IMR-90 (cell line): ENCODE results near the gene GRIK1. TPM values are rescaled to one million over a fixed set of nuclear protein-coding genes. Genes with fewer than 3 reads are reported as not detected.

ENCODE experiments used
- ATAC-seq: fragments of 200-7000 bp; cut with Tn5 transposase; 2 replicates; pipeline ENCODE4 v1.9.1; 2020; ENCODE audit warnings: low read depth, mild to moderate bottlenecking, moderate library complexity
- BruUV-seq: library from RNA; stranded (reverse); fragments of 400-500 nt; replicated peaks from 2 replicates; lab custom pipeline; 2021; lab: Mats Ljungman, UMichigan
- CTCF ChIA-PET: fragments of 300-600 bp; formaldehyde crosslinking; extraction: SDS; loops from one replicate; lab custom pipeline; 2021; ENCODE audit warnings: antibody characterized with exemption; lab: Yijun Ruan, JAX
- POLR2A ChIA-PET: fragments of 300-600 bp; sonication (Branson Sonifier 250); formaldehyde crosslinking; loops from one replicate; lab custom pipeline; 2022; ENCODE audit warnings: antibody characterized with exemption; ENCODE audit not compliant: unreplicated experiment; lab: Charles Lee
- DNase-seq: peaks from one replicate; pipeline ENCODE4 v3.0.0; 2013
- H2AFZ ChIP-seq: replicated peaks from 2 replicates; pipeline ENCODE3; 2013; ENCODE audit warnings: low read length, mild to moderate bottlenecking; ENCODE audit not compliant: poor library complexity
- H2AK5ac ChIP-seq: 2 replicates; pipeline ENCODE4 v1.6.1; 2013; ENCODE audit warnings: low read depth, low read length, inconsistent platforms
- H2AK9ac ChIP-seq: replicated peaks from 2 replicates; pipeline ENCODE3; 2013; ENCODE audit warnings: mild to moderate bottlenecking, low read depth, low read length, moderate library complexity; ENCODE audit not compliant: poor library complexity
- H2BK120ac ChIP-seq: 2 replicates; pipeline ENCODE4 v1.6.1; 2013; ENCODE audit warnings: low read depth, low read length, inconsistent platforms
- H2BK15ac ChIP-seq: 3 replicates; pipeline ENCODE4 v1.6.1; 2013; ENCODE audit warnings: low read depth, low read length, inconsistent platforms
- H2BK20ac ChIP-seq: 2 replicates; pipeline ENCODE4 v1.6.1; 2013; ENCODE audit warnings: low read depth, mild to moderate bottlenecking, inconsistent platforms, low read length, moderate library complexity
- H2BK5ac ChIP-seq: 2 replicates; pipeline ENCODE4 v1.6.1; 2013; ENCODE audit warnings: mild to moderate bottlenecking, low read depth, low read length, inconsistent platforms; ENCODE audit not compliant: poor library complexity, severe bottlenecking
- H3K14ac ChIP-seq: replicated peaks from 2 replicates; pipeline ENCODE4 v1.6.1; 2013; ENCODE audit warnings: low read depth, low read length, inconsistent platforms
- H3K18ac ChIP-seq: 2 replicates; pipeline ENCODE4 v1.6.1; 2013; ENCODE audit warnings: low read depth, low read length, control low read depth
- H3K23ac ChIP-seq: 2 replicates; pipeline ENCODE4 v1.6.1; 2013; ENCODE audit warnings: low read depth, low read length, inconsistent platforms
- H3K27ac ChIP-seq: 2 replicates; pipeline ENCODE4 v1.5.1; 2013; ENCODE audit warnings: mild to moderate bottlenecking, control low read depth, low read length; ENCODE audit not compliant: insufficient read depth
- H3K27me3 ChIP-seq: 2 replicates; pipeline ENCODE4 v1.6.1; 2013; ENCODE audit warnings: low read length; ENCODE audit not compliant: control insufficient read depth, insufficient read depth
- H3K36me3 ChIP-seq: 2 replicates; pipeline ENCODE4 v1.6.1; 2013; ENCODE audit warnings: low read length, mixed read lengths; ENCODE audit not compliant: control insufficient read depth, insufficient read depth
- H3K4ac ChIP-seq: 2 replicates; pipeline ENCODE4 v1.6.1; 2013; ENCODE audit warnings: low read depth, low read length, inconsistent platforms
- H3K4me1 ChIP-seq: 2 replicates; pipeline ENCODE4 v1.6.1; 2013; ENCODE audit warnings: low read length, mixed read lengths; ENCODE audit not compliant: control insufficient read depth, insufficient read depth
- H3K4me2 ChIP-seq: 2 replicates; pipeline ENCODE4 v1.6.1; 2013; ENCODE audit warnings: low read depth, mild to moderate bottlenecking, control low read depth, low read length, moderate library complexity
- H3K4me3 ChIP-seq: 2 replicates; pipeline ENCODE4 v1.5.1; 2013; ENCODE audit warnings: low read depth, mild to moderate bottlenecking, control low read depth, low read length, moderate library complexity; ENCODE audit not compliant: insufficient read depth
- H3K56ac ChIP-seq: 2 replicates; pipeline ENCODE4 v1.6.1; 2013; ENCODE audit warnings: low read length, inconsistent platforms; ENCODE audit not compliant: insufficient read depth; ENCODE audit errors: extremely low read depth
- H3K79me1 ChIP-seq, 2 experiments: 2 replicates each; pipeline ENCODE4 v1.6.1; 2013; ENCODE audit warnings: low read length in 2 of 2, inconsistent platforms in 1 of 2, low read depth in 1 of 2
- H3K9ac ChIP-seq: 2 replicates; pipeline ENCODE4 v1.6.1; 2013; ENCODE audit warnings: low read depth, low read length, control low read depth
- H3K9me1 ChIP-seq: 2 replicates; pipeline ENCODE4 v1.6.1; 2013; ENCODE audit warnings: low read length, inconsistent platforms; ENCODE audit not compliant: insufficient read depth
- H3K9me3 ChIP-seq: 2 replicates; pipeline ENCODE4 v1.6.1; 2013; ENCODE audit warnings: low read length; ENCODE audit not compliant: control insufficient read depth, insufficient read depth
- H4K20me1 ChIP-seq: 2 replicates; pipeline ENCODE4 v1.6.1; 2013; ENCODE audit warnings: low read length, inconsistent platforms; ENCODE audit not compliant: insufficient read depth
- H4K5ac ChIP-seq: 2 replicates; pipeline ENCODE4 v1.6.1; 2013; ENCODE audit warnings: mild to moderate bottlenecking, low read depth, low read length, control low read depth
- H4K8ac ChIP-seq, 2 experiments: 2 replicates each; pipeline ENCODE4 v1.6.1; 2013; ENCODE audit warnings: low read depth in 2 of 2, low read length in 2 of 2, control low read depth in 1 of 2, inconsistent platforms in 1 of 2
- H4K91ac ChIP-seq: 2 replicates; pipeline ENCODE4 v1.6.1; 2013; ENCODE audit warnings: low read depth, low read length, inconsistent platforms; ENCODE audit not compliant: insufficient read depth
- BHLHE40 ChIP-seq: fragments of 150-350 bp; IDR thresholded peaks from 2 replicates; pipeline ENCODE4 v1.6.1; 2016; ENCODE audit warnings: mild to moderate bottlenecking, low read depth, low read length
- CEBPB ChIP-seq: IDR thresholded peaks from 2 replicates; pipeline ENCODE4 v1.6.1; 2012; ENCODE audit warnings: low read depth, low read length, improper control_type of control experiment
- FOS ChIP-seq: fragments of 150-350 bp; IDR thresholded peaks from 2 replicates; pipeline ENCODE4 v1.6.1; 2016; ENCODE audit warnings: low read depth, low read length
- MXI1 ChIP-seq: IDR thresholded peaks from 2 replicates; pipeline ENCODE4 v1.6.1; 2012; ENCODE audit warnings: low read depth, mild to moderate bottlenecking, low read length, moderate library complexity, borderline replicate concordance
- NFE2L2 ChIP-seq: fragments of 150-350 bp; IDR thresholded peaks from 2 replicates; pipeline ENCODE4 v1.6.1; 2016; ENCODE audit warnings: low read depth, mild to moderate bottlenecking, low read length
- POLR2A ChIP-seq: IDR thresholded peaks from 2 replicates; pipeline ENCODE4 v1.6.1; 2012; ENCODE audit warnings: mild to moderate bottlenecking, low read depth, low read length
- SMC3 ChIP-seq: fragments of 150-350 bp; IDR thresholded peaks from 2 replicates; pipeline ENCODE4 v1.6.1; 2016; ENCODE audit warnings: low read depth, mild to moderate bottlenecking, antibody characterized with exemption, low read length, moderate library complexity
- WGBS, 2 experiments: methylation state at CpG; one replicate each; pipeline versions ENCODE4 v1.1.5 to v1.1.7; 2013; ENCODE audit warnings: missing lambda C conversion rate in 2 of 2; ENCODE audit not compliant: insufficient read length in 1 of 2; ENCODE audit errors: extremely low coverage in 2 of 2; 5-methylcytosine and 5-hydroxymethylcytosine counted together
- dilution Hi-C: fragments of 300-500 bp; cut with HindIII; formaldehyde crosslinking; loops from one replicate; pipeline ENCODE4 v1.14.3; 2018; ENCODE audit warnings: low sequenced_read_pairs; ENCODE audit not compliant: unreplicated experiment
- in situ Hi-C: fragments of 300-500 bp; cut with MboI; formaldehyde crosslinking; loops from 3 replicates; pipeline ENCODE4 v1.14.3; 2019; ENCODE audit warnings: low sequenced_read_pairs, inconsistent platforms, mixed read lengths
- intact Hi-C: fragments of 100-400 bp; cut with micrococcal nuclease; formaldehyde crosslinking; loops from 2 replicates; pipeline ENCODE4 v1.10.0; 2022
- polyA plus RNA-seq, 3 experiments: library from polyadenylated mRNA; depleted of rRNA; stranded (reverse); fragments of >200 nt; gene quantifications; 2 replicates each; pipeline ENCODE4 v1.2.3, GENCODE V29; 2012; ENCODE audit warnings: low replicate concordance in 1 of 3
- total RNA-seq: library from RNA; depleted of rRNA; stranded (reverse); fragments of >200 nt; gene quantifications from 2 replicates; pipeline ENCODE4 v1.2.3, GENCODE V29; 2012
- TF ChIP-seq, protein P1 (sequence below): conservative IDR thresholded peaks from 2 replicates; pipeline ENCODE4 v1.5.1; 2012; ENCODE audit warnings: mild to moderate bottlenecking, low read depth, low read length, improper control_type of control experiment
- TF ChIP-seq, protein P2 (sequence below): fragments of 150-350 bp; IDR thresholded peaks from 2 replicates; pipeline ENCODE4 v1.6.1; 2017; ENCODE audit warnings: mild to moderate bottlenecking, antibody characterized with exemption, low read length, low read depth
- TF ChIP-seq, protein P3 (sequence below): fragments of 150-350 bp; IDR thresholded peaks from 2 replicates; pipeline ENCODE4 v1.6.1; 2016; ENCODE audit warnings: low read depth, mild to moderate bottlenecking, low read length, moderate library complexity, borderline replicate concordance

The GRIK1 gene
- total and polyA plus RNA-seq, 2 of the 4 experiments (the other 2 are of a cell fraction), result not detected

DNA sequence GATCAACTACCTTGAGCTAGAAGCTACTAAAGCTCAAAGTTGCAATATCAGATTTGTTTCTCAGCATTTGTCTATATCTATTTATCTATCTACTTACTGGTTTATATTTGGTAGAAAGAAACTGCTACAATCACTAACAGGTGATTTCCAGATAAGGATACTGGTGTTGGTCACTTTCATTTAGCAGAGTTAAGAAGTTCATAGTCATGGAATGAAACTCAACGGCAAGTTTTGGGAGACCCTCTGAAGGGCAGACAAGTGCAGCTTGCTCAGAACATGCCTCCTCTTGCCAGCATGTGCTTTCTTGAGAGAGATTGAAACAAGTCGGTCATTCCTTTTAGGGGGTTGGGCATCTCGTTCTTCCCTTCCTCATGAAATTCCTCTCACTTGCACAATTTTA lies 296.5 kb downstream of the GRIK1 start:
- Histone ChIP-seq H2BK20ac (no peak overlapping the region), H4K8ac (no peak overlapping the region), H2AK9ac (no peak overlapping the region), H3K23ac (no peak overlapping the region), H3K9me3 (no peaks in the 10 kb centered on the region), H3K9ac (no peak overlapping the region), H3K27ac (no peak overlapping the region), H2BK15ac (no peak overlapping the region), H2AK5ac (no peak overlapping the region), H3K9me1 (no peaks in the 10 kb centered on the region), H4K5ac (no peak overlapping the region), H3K4me2 (no peak overlapping the region), H3K4me3 (no peak overlapping the region), H2BK120ac (no peak overlapping the region), H2AFZ (no peak overlapping the region), H2BK5ac (no peak overlapping the region), H3K4me1 (peaks cover 2% of the 10 kb centered on the region; the same call in 1 of the 2 replicates), H3K36me3 (no peaks in the 10 kb centered on the region), H3K18ac (no peak overlapping the region), H3K14ac (no peak overlapping the region), H3K79me1 (no peaks in the 10 kb centered on the region), H3K56ac (no peak overlapping the region), H4K20me1 (no peaks in the 10 kb centered on the region), H4K91ac (no peak overlapping the region), H3K27me3 (no peaks in the 10 kb centered on the region), H3K4ac (no peak overlapping the region)
- POLR2A ChIA-PET, result no interaction called here
- in situ Hi-C loops, result no loop called here
- intact Hi-C loops, result no loop called here
- CTCF ChIA-PET, result no interaction called here
- DNase-seq (no peak), ATAC-seq (no peak)
- BruUV-seq, result no TSS peak
- WGBS, 2 experiments, result no CpG with 5 or more reads among the region's 3 CpGs
- dilution Hi-C loops, result no loop called here
- no peak for TF ChIP-seq SMC3
- no peak for TF ChIP-seq BHLHE40
- no peak for TF ChIP-seq NFE2L2
- TF ChIP-seq FOS, result no peak
- no peak for TF ChIP-seq POLR2A
- no peak for TF ChIP-seq CEBPB
- TF ChIP-seq, protein P1, sequence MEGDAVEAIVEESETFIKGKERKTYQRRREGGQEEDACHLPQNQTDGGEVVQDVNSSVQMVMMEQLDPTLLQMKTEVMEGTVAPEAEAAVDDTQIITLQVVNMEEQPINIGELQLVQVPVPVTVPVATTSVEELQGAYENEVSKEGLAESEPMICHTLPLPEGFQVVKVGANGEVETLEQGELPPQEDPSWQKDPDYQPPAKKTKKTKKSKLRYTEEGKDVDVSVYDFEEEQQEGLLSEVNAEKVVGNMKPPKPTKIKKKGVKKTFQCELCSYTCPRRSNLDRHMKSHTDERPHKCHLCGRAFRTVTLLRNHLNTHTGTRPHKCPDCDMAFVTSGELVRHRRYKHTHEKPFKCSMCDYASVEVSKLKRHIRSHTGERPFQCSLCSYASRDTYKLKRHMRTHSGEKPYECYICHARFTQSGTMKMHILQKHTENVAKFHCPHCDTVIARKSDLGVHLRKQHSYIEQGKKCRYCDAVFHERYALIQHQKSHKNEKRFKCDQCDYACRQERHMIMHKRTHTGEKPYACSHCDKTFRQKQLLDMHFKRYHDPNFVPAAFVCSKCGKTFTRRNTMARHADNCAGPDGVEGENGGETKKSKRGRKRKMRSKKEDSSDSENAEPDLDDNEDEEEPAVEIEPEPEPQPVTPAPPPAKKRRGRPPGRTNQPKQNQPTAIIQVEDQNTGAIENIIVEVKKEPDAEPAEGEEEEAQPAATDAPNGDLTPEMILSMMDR, result no peak
- TF ChIP-seq, protein P2, sequence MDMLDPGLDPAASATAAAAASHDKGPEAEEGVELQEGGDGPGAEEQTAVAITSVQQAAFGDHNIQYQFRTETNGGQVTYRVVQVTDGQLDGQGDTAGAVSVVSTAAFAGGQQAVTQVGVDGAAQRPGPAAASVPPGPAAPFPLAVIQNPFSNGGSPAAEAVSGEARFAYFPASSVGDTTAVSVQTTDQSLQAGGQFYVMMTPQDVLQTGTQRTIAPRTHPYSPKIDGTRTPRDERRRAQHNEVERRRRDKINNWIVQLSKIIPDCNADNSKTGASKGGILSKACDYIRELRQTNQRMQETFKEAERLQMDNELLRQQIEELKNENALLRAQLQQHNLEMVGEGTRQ, result no peak
- TF ChIP-seq MXI1, result no peak
- TF ChIP-seq, protein P3, sequence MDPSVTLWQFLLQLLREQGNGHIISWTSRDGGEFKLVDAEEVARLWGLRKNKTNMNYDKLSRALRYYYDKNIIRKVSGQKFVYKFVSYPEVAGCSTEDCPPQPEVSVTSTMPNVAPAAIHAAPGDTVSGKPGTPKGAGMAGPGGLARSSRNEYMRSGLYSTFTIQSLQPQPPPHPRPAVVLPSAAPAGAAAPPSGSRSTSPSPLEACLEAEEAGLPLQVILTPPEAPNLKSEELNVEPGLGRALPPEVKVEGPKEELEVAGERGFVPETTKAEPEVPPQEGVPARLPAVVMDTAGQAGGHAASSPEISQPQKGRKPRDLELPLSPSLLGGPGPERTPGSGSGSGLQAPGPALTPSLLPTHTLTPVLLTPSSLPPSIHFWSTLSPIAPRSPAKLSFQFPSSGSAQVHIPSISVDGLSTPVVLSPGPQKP, result no peak
